Hematopoietic multipotent progenitor cell treated with erythropoietin and hydrocortisone succinate and interleukin-3 and kit ligand, for 15 days (in vitro differentiated cells): ENCODE data around the gene LZTFL1.
"Not testable (repeated sequence)": the region's sequence is repeated elsewhere in the genome, so short reads cannot be mapped to it uniquely, and the experiment has no call there.

Experiments
- DNase-seq: peaks from one replicate; pipeline ENCODE4 v3.0.0-alpha.2; 2015; ENCODE audit warnings: low spot score

Gene LZTFL1

GRCh38 chr3:45864760-45865519, 23.0 kb upstream of the LZTFL1 start:
- DNase-seq, result no peak

- no peak for DNase-seq
Observed at GRCh38 chr3:45861043-45861719, 19.3 kb upstream of the LZTFL1 start.

GRCh38 chr3:45860481-45860880, 18.6 kb upstream of the LZTFL1 start:
- peak; percentile 6 for DNase-seq

- peak; percentile 77 for DNase-seq
Observed at GRCh38 chr3:45858809-45859543, 17.1 kb upstream of the LZTFL1 start.

- DNase-seq, result not testable (repeated sequence)
Observed at GRCh38 chr3:45857024-45857423, 15.1 kb upstream of the LZTFL1 start.

- not testable (repeated sequence) for DNase-seq
Observed at GRCh38 chr3:45856323-45856722, 14.4 kb upstream of the LZTFL1 start.

GRCh38 chr3:45852828-45853227, 10.9 kb upstream of the LZTFL1 start:
- DNase-seq, result no peak

GRCh38 chr3:45848392-45848791, 6.5 kb upstream of the LZTFL1 start:
- DNase-seq, result no peak

GRCh38 chr3:45844616-45845015, 2.7 kb upstream of the LZTFL1 start:
- DNase-seq, result no peak

- DNase-seq, result no peak
Observed at GRCh38 chr3:45842851-45843625, 1.1 kb upstream of the LZTFL1 start.

GRCh38 chr3:45841420-45841756, 531 bp downstream of the LZTFL1 start:
- peak; percentile 7 for DNase-seq

- no peak for DNase-seq
Observed at GRCh38 chr3:45838466-45838865, 3.5 kb downstream of the LZTFL1 start.

GRCh38 chr3:45832699-45833098, 9.2 kb downstream of the LZTFL1 start:
- DNase-seq, result peak; percentile 9

GRCh38 chr3:45830121-45830520, 11.8 kb downstream of the LZTFL1 start:
- DNase-seq, result no peak

GRCh38 chr3:45826908-45827307, 15.0 kb downstream of the LZTFL1 start:
- DNase-seq, result no peak

- no peak for DNase-seq
Observed at GRCh38 chr3:45826321-45826720, 15.6 kb downstream of the LZTFL1 start.

- no peak for DNase-seq
Observed at GRCh38 chr3:45821127-45821526, 20.8 kb downstream of the LZTFL1 start.

GRCh38 chr3:45819543-45819942, 22.4 kb downstream of the LZTFL1 start:
- no peak for DNase-seq

- DNase-seq, result no peak
Observed at GRCh38 chr3:45817831-45818522, 23.9 kb downstream of the LZTFL1 start.

- DNase-seq, result no peak
Observed at GRCh38 chr3:45816544-45816943, 25.4 kb downstream of the LZTFL1 start.

GRCh38 chr3:45814322-45814721, 27.6 kb downstream of the LZTFL1 start:
- DNase-seq, result no peak
